Lower leg skin (tissue), 4 donors: ENCODE results near the gene NBEA. TPM values are rescaled to one million over a fixed set of nuclear protein-coding genes. Genes with fewer than 3 reads are reported as not detected.

Source experiments
- DNase-seq, 2 donors: peaks; one replicate each; pipeline ENCODE4 v3.0.0-alpha.2; 2019; ENCODE audit warnings: low spot score in 2 of 2
- H3K4me3 ChIP-seq: fragments of 200-600 bp; sonication (generic); 2 replicates; pipeline ENCODE4 v1.5.1; 2017; ENCODE audit warnings: mild to moderate bottlenecking, low read depth; ENCODE audit not compliant: poor library complexity, severe bottlenecking
- POLR2A ChIP-seq, 2 donors: fragments of 450-650 bp; IDR thresholded peaks; one replicate each; pipeline ENCODE4 v1.6.1; 2016 to 2017; ENCODE audit warnings: antibody characterized with exemption in 2 of 2, mild to moderate bottlenecking in 1 of 2, moderate library complexity in 1 of 2
- WGBS, 2 donors: methylation state at CpG; one replicate each; pipeline ENCODE4 v1.1.5; 2018; 5-methylcytosine and 5-hydroxymethylcytosine counted together
- intact Hi-C: fragments of 100-400 bp; cut with DNase I; formaldehyde crosslinking; loops from one replicate; pipeline ENCODE4 v1.15.0; 2023; ENCODE audit warnings: low total_unique reads
- total RNA-seq, 4 donors: library from RNA; depleted of rRNA; stranded (reverse); fragments of >200 nt; gene quantifications; one replicate each; pipeline ENCODE4 v1.1.0, GENCODE V29; 2016
- TF ChIP-seq, protein P1 (sequence below), 3 donors: fragments of 450-650 bp; IDR thresholded peaks; one replicate each; pipeline ENCODE4 v1.5.1; 2016; ENCODE audit warnings: antibody characterized with exemption in 3 of 3, mild to moderate bottlenecking in 3 of 3, moderate library complexity in 2 of 3

NBEA gene
- total RNA-seq, 4 donors from 2014 or later = 1.5 to 4.5 (median 3.7) TPM

DNA sequence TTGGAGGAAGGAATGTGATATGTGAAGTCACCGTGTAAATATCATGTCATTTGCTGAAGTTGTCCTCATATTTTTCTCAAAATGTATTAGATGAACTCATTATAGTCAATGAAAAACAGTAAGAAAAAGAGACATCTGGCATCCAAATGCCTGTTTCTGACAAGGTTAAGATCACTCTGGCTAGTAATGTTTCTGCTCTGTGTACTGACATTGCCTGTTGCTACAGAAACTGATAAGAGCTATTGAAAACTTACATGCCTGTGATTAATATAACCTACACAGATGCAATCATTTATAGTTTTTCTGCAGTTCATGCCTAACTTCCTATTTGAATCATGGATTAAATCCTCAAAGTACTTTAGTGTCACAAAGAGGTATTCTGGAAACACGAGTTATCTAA, 249.8 kb downstream of the NBEA start:
- TF ChIP-seq POLR2A (IDR thresholded peaks at IDR 0.05) = no peak
- TF ChIP-seq, protein P1, sequence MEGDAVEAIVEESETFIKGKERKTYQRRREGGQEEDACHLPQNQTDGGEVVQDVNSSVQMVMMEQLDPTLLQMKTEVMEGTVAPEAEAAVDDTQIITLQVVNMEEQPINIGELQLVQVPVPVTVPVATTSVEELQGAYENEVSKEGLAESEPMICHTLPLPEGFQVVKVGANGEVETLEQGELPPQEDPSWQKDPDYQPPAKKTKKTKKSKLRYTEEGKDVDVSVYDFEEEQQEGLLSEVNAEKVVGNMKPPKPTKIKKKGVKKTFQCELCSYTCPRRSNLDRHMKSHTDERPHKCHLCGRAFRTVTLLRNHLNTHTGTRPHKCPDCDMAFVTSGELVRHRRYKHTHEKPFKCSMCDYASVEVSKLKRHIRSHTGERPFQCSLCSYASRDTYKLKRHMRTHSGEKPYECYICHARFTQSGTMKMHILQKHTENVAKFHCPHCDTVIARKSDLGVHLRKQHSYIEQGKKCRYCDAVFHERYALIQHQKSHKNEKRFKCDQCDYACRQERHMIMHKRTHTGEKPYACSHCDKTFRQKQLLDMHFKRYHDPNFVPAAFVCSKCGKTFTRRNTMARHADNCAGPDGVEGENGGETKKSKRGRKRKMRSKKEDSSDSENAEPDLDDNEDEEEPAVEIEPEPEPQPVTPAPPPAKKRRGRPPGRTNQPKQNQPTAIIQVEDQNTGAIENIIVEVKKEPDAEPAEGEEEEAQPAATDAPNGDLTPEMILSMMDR (IDR thresholded peaks at IDR 0.05) = no peak
- intact Hi-C loops = no loop called here
- no peak overlapping the region for H3K4me3 ChIP-seq
- no peak for DNase-seq
- 73 to 74% methylated on average over 2 of the region's 2 CpGs for WGBS, 2 donors

DNA sequence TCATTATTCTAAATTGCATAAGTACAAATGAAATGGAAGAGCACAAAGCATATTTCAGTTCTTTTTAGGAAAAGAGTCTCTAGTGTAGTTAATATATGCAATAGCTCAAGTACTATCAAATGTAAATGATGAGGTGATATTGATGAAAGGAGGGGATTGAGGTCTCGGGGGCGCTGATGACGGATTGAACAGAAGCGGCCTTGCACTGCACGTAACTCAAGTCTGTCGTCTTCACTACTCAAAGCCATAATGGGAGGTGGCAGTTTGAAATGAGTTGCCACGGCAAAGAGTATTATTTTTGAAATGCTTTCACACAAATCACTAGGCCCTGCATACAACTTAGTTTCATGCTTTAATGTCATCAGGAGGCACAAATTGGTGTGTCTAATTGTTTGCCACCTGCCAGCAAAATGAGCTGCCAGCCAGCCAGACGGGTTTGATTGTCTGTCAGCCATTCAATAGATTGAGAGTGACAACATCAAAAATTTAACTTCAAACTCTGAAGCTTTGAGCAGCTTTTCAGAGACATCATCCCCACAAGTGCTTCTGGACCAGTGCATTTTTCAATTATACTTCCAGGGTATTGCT, 256.6 kb downstream of the NBEA start:
- no peak overlapping the region for H3K4me3 ChIP-seq
- WGBS, 2 donors = 84 to 92% methylated on average over 8 of the region's 8 CpGs
- intact Hi-C loops = no loop called here
- no peak for DNase-seq
- no peak for TF ChIP-seq POLR2A (IDR thresholded peaks at IDR 0.05)
- TF ChIP-seq, protein P1 (IDR thresholded peaks at IDR 0.05) = no peak

DNA sequence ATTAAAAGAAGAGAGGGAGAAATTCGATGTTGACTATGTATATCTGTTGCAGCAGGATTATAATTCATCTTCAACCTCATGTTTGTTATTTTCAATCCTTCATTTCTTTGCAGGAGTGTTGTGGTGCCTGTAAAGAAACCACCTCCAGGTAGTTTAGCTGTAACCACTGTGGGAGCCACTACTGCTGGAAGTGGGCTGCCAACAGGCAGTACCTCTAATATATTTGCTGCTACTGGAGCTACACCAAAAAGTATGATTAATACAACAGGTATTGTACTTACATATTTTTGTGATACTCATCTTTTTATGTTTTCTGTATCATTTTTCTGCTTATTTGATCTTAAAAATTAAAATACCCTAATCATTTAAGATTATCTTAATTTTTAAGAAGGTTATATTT, 266.5 kb downstream of the NBEA start:
- intact Hi-C loops = no loop called here
- no peak overlapping the region for H3K4me3 ChIP-seq
- WGBS, 2 donors = 74 to 91% methylated on average over 1 of the region's 1 CpG
- DNase-seq = no peak
- TF ChIP-seq, protein P1 (IDR thresholded peaks at IDR 0.05) = no peak
- TF ChIP-seq POLR2A (IDR thresholded peaks at IDR 0.05) = no peak

DNA sequence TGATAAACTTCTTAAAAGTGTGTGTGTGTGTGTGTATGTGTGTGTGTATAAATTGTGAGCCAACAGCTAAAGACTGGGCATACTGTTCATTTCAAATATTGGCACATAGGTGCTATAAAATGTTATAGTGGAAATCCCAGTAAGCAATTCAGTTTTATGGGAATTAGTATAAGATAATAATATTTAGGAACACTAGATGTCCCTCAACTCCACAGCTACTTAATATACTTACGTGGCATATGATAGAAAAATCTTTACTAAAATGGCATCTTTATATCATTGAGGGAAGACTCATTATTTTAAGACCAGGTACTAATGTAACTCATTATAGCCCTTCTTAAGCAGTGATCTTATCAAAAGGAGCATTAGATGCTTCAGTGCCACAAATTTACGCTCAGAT, 268.2 kb downstream of the NBEA start:
- WGBS, 2 donors = 64 to 67% methylated on average over 2 of the region's 2 CpGs
- H3K4me3 ChIP-seq = no peak overlapping the region
- TF ChIP-seq POLR2A (IDR thresholded peaks at IDR 0.05) = no peak
- TF ChIP-seq, protein P1 (IDR thresholded peaks at IDR 0.05) = no peak
- intact Hi-C loops = no loop called here
- no peak for DNase-seq

DNA sequence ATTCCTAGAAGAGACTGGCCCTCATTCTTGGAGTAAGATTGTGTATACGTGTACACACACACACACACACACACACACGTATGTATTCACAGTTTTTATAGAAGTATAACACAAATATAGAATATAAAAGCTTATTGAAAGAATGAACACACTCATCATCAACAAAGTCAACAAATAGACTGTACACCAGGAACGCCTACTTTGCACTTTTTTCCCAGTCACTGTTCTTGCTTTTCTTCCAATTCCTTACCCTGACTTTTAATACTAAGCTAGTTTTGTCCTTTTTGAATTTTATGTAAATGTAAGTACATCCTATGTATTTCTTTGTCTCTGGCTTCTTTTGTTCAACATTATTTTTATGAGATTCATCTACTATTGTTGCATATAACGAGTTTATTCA, 269.9 kb downstream of the NBEA start:
- intact Hi-C loops = no loop called here
- TF ChIP-seq, protein P1 (IDR thresholded peaks at IDR 0.05) = no peak
- TF ChIP-seq POLR2A (IDR thresholded peaks at IDR 0.05) = no peak
- no peak for DNase-seq
- no peak overlapping the region for H3K4me3 ChIP-seq
- WGBS, 2 donors = 92 to 94% methylated on average over 4 of the region's 4 CpGs

DNA sequence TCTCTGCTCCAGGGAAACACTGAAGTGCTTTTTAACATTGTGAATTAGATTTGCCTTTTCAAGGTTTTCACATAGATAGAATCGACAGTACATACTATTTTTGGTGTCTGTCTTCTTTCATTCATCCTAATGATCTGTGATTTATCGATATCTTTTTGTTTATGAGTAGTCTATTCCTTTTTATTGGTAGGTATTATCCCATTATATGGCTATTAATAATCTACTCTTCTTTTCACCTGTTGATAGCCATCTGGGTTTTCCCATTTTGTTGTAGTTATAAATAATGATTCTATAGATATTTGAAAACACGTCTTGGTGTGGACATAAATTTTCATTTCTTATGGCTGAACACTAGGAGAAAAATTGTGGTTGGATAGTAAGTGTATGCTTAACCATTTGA, 271.8 kb downstream of the NBEA start:
- intact Hi-C loops = no loop called here
- TF ChIP-seq, protein P1 (IDR thresholded peaks at IDR 0.05) = no peak
- TF ChIP-seq POLR2A (IDR thresholded peaks at IDR 0.05) = no peak
- DNase-seq = no peak
- H3K4me3 ChIP-seq = no peak overlapping the region
- WGBS, 2 donors = 91% methylated on average over 3 of the region's 3 CpGs
